Omental fat pad (tissue), 4 donors: ENCODE results near the gene SMIM41. TPM values are rescaled to one million over a fixed set of nuclear protein-coding genes. Genes with fewer than 3 reads are reported as not detected.

Experiments used
- ATAC-seq: fragments of 150-250 bp; one replicate; pipeline ENCODE4 v1.9.1; 2016; ENCODE audit warnings: mild to moderate bottlenecking, moderate library complexity; ENCODE audit not compliant: low FRiP score
- DNase-seq: peaks from one replicate; pipeline ENCODE4 v3.0.0-alpha.2; 2019; ENCODE audit warnings: low spot score
- total RNA-seq, 4 donors: library from RNA; depleted of rRNA; stranded (reverse); fragments of >200 nt; gene quantifications; one replicate each; pipeline ENCODE4 v1.1.0, GENCODE V29; 2016
- TF ChIP-seq, protein P1 (sequence below), 3 donors: fragments of 450-650 bp; IDR thresholded peaks; one replicate each; pipeline ENCODE4 v1.5.1; 2016 to 2017; ENCODE audit warnings: antibody characterized with exemption in 3 of 3, mild to moderate bottlenecking in 3 of 3, moderate library complexity in 2 of 3

The SMIM41 gene
- total RNA-seq, 4 donors from 2014 or later: 1.1 to 1.9 (median 1.1) TPM; not detected in 1

DNA sequence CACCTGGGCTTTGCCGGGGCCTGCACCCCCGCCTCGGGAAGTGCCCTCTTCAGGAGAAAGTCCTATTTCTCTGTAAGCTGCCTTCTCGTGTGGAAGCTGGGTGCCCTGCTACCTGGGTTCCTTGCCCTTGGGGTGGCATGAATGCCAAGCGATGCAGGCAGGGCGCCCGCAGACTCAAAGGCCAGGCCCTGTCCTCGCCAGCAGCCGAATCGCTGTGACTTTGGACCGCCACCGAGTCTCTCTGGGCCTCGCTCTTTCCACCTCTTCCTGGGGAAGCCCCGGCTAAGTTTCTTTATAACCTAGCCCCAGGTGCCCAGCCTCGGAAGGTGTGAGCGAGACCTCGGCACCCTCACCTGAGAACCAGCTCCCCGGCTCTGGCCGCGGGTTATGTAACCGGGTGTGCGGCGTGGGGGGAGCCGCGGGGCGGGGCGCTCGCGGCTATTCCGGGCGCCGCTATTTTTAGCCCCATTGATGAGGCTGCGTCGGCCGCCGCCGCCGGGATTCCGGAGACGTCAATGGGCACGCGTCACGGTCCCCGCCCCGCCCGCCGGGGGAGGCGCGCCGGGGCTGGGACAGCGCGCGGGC is 42.8 kb upstream of the SMIM41 start:
- DNase-seq (peak; percentile 66), ATAC-seq (peak; percentile 63)
- TF ChIP-seq, protein P1, sequence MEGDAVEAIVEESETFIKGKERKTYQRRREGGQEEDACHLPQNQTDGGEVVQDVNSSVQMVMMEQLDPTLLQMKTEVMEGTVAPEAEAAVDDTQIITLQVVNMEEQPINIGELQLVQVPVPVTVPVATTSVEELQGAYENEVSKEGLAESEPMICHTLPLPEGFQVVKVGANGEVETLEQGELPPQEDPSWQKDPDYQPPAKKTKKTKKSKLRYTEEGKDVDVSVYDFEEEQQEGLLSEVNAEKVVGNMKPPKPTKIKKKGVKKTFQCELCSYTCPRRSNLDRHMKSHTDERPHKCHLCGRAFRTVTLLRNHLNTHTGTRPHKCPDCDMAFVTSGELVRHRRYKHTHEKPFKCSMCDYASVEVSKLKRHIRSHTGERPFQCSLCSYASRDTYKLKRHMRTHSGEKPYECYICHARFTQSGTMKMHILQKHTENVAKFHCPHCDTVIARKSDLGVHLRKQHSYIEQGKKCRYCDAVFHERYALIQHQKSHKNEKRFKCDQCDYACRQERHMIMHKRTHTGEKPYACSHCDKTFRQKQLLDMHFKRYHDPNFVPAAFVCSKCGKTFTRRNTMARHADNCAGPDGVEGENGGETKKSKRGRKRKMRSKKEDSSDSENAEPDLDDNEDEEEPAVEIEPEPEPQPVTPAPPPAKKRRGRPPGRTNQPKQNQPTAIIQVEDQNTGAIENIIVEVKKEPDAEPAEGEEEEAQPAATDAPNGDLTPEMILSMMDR (IDR thresholded peaks at IDR 0.05): no peak

DNA sequence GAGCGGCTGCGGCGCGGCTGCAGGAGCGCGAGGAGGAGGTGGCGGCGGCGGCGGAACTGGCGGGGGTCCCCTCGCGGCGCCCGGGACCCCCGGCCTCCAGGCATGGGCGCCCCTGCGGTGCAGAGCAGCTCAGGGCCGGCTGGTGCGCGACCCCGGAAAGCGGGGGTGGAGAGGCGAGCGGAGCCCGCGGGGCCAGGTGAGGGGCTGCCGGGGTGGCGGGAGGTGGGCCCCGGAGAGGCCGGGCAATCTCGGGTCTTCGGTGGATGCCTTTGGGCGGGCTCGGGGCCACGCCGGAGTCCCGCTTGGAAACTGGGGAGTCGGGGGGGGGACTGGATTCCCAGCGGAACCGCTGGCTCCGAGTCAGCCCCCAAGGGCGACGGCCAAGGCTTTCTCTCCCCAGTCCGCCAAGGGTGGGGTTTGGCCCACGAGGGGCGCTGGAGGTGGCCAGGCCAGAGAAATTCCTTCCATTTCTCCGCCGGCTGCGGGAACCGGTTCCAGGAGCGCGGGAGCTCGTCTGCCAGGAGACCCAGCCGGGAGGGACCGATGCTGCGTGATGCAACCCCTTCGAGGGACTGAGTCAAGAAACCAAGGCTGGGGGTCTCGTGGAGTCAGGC is 42.1 kb upstream of the SMIM41 start:
- TF ChIP-seq, protein P1 (IDR thresholded peaks at IDR 0.05): no peak
- DNase-seq (no peak), ATAC-seq (peak; percentile 7)

DNA sequence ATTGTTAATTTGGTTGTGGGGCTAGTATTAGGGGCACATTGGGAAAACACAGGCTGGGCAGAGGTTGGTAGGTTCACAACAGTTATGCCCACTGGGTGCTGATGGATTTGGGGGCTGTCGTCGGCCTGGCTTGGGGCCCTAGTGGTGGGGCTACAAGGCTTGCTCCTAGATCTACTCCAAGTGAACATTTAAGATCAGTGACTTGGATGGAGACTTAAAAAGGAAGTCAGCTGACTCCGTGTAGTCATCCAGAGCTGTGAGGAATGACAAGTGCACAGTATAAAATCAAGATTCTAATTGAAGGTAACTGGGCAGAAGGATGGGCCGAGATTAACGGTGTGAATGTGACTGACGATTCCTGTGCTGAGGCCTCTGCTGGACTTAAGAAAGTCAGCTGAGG is 41.1 kb upstream of the SMIM41 start:
- DNase-seq (no peak), ATAC-seq (no peak)
- TF ChIP-seq, protein P1 (IDR thresholded peaks at IDR 0.05): no peak

DNA sequence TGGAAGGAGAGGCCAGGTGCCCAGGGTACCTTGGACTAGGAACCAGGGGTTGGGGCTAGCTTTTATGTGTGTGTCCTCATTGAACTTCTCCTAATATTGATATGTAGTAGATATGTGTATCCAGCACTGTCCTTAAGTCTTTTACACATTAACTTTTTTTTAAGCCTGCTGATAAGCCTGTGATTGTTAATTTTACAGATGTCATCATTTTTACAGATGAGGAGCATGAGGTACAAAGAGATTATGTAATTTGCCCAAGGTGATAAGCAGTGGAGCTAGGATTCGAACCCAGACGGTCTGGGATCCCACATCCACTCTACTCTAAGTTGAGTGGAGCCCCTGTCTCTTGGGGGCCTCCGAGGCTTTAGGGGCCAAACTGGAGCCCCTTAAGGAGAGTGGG is 38.5 kb upstream of the SMIM41 start:
- TF ChIP-seq, protein P1 (IDR thresholded peaks at IDR 0.05): no peak
- ATAC-seq (no peak), DNase-seq (no peak)

DNA sequence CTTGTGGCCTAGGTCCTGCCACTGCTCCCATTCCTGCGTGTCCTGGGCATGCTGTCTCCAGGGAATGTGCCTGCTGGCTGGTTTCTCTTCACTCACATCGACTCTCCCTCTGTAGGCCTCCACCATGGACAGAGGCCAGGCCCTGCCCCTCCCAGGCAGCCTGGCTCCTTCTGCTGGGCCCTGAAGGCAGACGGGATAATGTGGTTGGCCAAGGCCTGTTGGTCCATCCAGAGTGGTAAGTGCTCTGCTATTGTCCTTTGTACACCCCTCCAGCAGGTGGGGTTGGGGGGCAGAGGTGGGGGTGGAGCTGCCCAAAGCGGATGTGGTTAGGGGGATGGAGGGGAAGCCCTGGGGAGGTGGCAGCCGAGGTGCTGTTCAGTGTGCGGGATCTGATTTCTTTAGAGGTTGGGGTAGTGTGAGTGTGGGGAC is 37.8 kb upstream of the SMIM41 start:
- DNase-seq: no peak
- TF ChIP-seq, protein P1 (IDR thresholded peaks at IDR 0.05): no peak
- no peak for ATAC-seq

DNA sequence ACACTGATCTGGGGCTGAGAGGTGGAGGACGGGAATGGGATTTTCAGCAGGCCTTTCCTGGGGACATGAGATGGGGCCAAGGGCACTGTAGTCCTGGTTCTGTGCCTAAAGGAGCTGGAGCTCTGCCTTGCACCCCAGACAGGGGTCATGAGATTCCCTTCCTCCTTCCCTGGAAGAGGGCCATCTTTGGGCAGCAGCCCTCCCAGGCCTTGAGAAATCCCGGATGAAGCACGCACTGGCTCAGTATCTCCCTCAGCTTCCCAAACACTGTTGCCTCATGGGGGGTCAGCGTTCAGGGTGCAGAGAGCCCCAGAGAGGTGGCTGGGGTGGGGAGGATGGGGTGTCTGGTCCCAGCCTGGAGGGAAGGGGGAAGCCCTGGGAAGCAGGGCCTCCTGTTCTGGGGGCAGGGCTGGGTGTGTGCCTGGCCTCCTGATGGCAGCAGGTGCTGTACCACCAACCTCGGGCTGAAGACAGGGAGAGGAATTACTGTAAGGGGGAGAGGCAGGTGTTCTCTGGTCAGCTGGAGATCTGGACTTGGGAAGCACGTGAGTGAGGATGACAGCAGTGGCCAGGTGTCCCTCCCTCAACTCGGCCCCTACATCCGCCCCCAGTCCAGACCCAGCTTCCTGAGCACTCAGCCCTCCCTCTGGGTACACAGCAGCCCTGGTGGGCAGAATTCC is 36.7 kb upstream of the SMIM41 start:
- no peak for DNase-seq
- no peak for ATAC-seq
- TF ChIP-seq, protein P1 (IDR thresholded peaks at IDR 0.05): no peak
